ENCODE measurements around the gene ITPRIPL2. TPM values are rescaled to one million over a fixed set of nuclear protein-coding genes. Genes with fewer than 3 reads are reported as not detected.

The ITPRIPL2 gene
- polyA plus RNA-seq (2013, experiment 1 of 2) = 25.5 TPM
- polyA plus RNA-seq (2013, experiment 2 of 2) = 20.6 TPM

- WGBS, 2 experiments (ENCODE audit: insufficient coverage in 2 of 2) = 3 to 7% methylated on average over 27 to 51 of the region's 74 CpGs
- H3K4me1 ChIP-seq (ENCODE audit: control insufficient read depth, insufficient read depth, low read length, poor library complexity, severe bottlenecking) = peaks cover 44% of the 10 kb centered on the region
- H3K36me3 ChIP-seq (ENCODE audit: control insufficient read depth, insufficient read depth, low read length) = peaks cover 31% of the 10 kb centered on the region
- peak within 1 kb of the TSS; percentile 58 for H3K4me3 ChIP-seq (ENCODE audit: extremely low read depth, insufficient read depth, low read length, poor library complexity, severe bottlenecking)
- peak within 1 kb of the TSS; percentile 62 for H3K27ac ChIP-seq (ENCODE audit: low read depth, low read length, severe bottlenecking)
- H3K9me3 ChIP-seq (ENCODE audit: control insufficient read depth, low read length) = no peaks in the 10 kb centered on the region
Measured at GRCh38 chr16:19113577-19114358, at the start of gene ITPRIPL2. Gene ITPRIPL2 (plus strand): TSS chr16:19113964. CDS start chr16:19114462, 498 bp downstream.

GRCh38 chr16:19066988-19067348 lies 46.8 kb upstream of the ITPRIPL2 start:
- H3K4me1 ChIP-seq (ENCODE audit: control insufficient read depth, insufficient read depth, low read length, poor library complexity, severe bottlenecking) = no peaks in the 10 kb centered on the region
- H3K27ac ChIP-seq (ENCODE audit: low read depth, low read length, severe bottlenecking) = peak overlapping the region; percentile 100
- H3K9me3 ChIP-seq (ENCODE audit: control insufficient read depth, low read length) = no peaks in the 10 kb centered on the region
- peak overlapping the region; percentile 80 for H3K4me3 ChIP-seq (ENCODE audit: extremely low read depth, insufficient read depth, low read length, poor library complexity, severe bottlenecking)
- WGBS, 2 experiments (ENCODE audit: insufficient coverage in 2 of 2) = 79 to 83% methylated on average over 6 of the region's 9 CpGs
- H3K36me3 ChIP-seq (ENCODE audit: control insufficient read depth, insufficient read depth, low read length) = peaks cover 3% of the 10 kb centered on the region

GRCh38 chr16:19067349-19068236 lies 46.2 kb upstream of the ITPRIPL2 start, which contains the start of gene COQ7:
Gene COQ7 (plus strand): TSS chr16:19067614. CDS start chr16:19067665, 51 bp downstream.
- Histone ChIP-seq H3K36me3 (ENCODE audit: control insufficient read depth, insufficient read depth, low read length) (peaks cover 5% of the 10 kb centered on the region), H3K4me3 (ENCODE audit: extremely low read depth, insufficient read depth, low read length, poor library complexity, severe bottlenecking) (peak within 1 kb of the TSS; percentile 80), H3K4me1 (ENCODE audit: control insufficient read depth, insufficient read depth, low read length, poor library complexity, severe bottlenecking) (no peaks in the 10 kb centered on the region), H3K9me3 (ENCODE audit: control insufficient read depth, low read length) (no peaks in the 10 kb centered on the region), H3K27ac (ENCODE audit: low read depth, low read length, severe bottlenecking) (peak within 1 kb of the TSS; percentile 100)
- WGBS, 2 experiments (ENCODE audit: insufficient coverage in 2 of 2) = 0 to 1% methylated on average over 64 to 67 of the region's 68 CpGs

- Histone ChIP-seq H3K4me3 (ENCODE audit: extremely low read depth, insufficient read depth, low read length, poor library complexity, severe bottlenecking) (peak overlapping the region; percentile 80), H3K9me3 (ENCODE audit: control insufficient read depth, low read length) (no peaks in the 10 kb centered on the region), H3K36me3 (ENCODE audit: control insufficient read depth, insufficient read depth, low read length) (peaks cover 7% of the 10 kb centered on the region), H3K4me1 (ENCODE audit: control insufficient read depth, insufficient read depth, low read length, poor library complexity, severe bottlenecking) (no peaks in the 10 kb centered on the region), H3K27ac (ENCODE audit: low read depth, low read length, severe bottlenecking) (peak overlapping the region; percentile 100)
- 49 to 75% methylated on average over 11 to 14 of the region's 19 CpGs for WGBS, 2 experiments (ENCODE audit: insufficient coverage in 2 of 2)
Measured at GRCh38 chr16:19068237-19068815, 45.4 kb upstream of the ITPRIPL2 start.

- Histone ChIP-seq H3K4me1 (ENCODE audit: control insufficient read depth, insufficient read depth, low read length, poor library complexity, severe bottlenecking) (no peaks in the 10 kb centered on the region), H3K9me3 (ENCODE audit: control insufficient read depth, low read length) (no peaks in the 10 kb centered on the region), H3K36me3 (ENCODE audit: control insufficient read depth, insufficient read depth, low read length) (peaks cover 37% of the 10 kb centered on the region), H3K27ac (ENCODE audit: low read depth, low read length, severe bottlenecking) (no peak overlapping the region), H3K4me3 (ENCODE audit: extremely low read depth, insufficient read depth, low read length, poor library complexity, severe bottlenecking) (no peak overlapping the region)
- 84 to 87% methylated on average over 19 to 20 of the region's 21 CpGs for WGBS, 2 experiments (ENCODE audit: insufficient coverage in 2 of 2)
Measured at GRCh38 chr16:19071811-19072777, 41.7 kb upstream of the ITPRIPL2 start.

- no peak overlapping the region for H3K27ac ChIP-seq (ENCODE audit: low read depth, low read length, severe bottlenecking)
- H3K4me1 ChIP-seq (ENCODE audit: control insufficient read depth, insufficient read depth, low read length, poor library complexity, severe bottlenecking) = no peaks in the 10 kb centered on the region
- WGBS, 2 experiments (ENCODE audit: insufficient coverage in 2 of 2) = 89% methylated on average over 2 of the region's 3 CpGs; no CpG with 5 or more reads in 1 of the 2 experiments
- H3K4me3 ChIP-seq (ENCODE audit: extremely low read depth, insufficient read depth, low read length, poor library complexity, severe bottlenecking) = no peak overlapping the region
- peaks cover 40% of the 10 kb centered on the region for H3K36me3 ChIP-seq (ENCODE audit: control insufficient read depth, insufficient read depth, low read length)
- no peaks in the 10 kb centered on the region for H3K9me3 ChIP-seq (ENCODE audit: control insufficient read depth, low read length)
Measured at GRCh38 chr16:19073344-19073743, 40.4 kb upstream of the ITPRIPL2 start.

- no peaks in the 10 kb centered on the region for H3K9me3 ChIP-seq (ENCODE audit: control insufficient read depth, low read length)
- H3K4me1 ChIP-seq (ENCODE audit: control insufficient read depth, insufficient read depth, low read length, poor library complexity, severe bottlenecking) = no peaks in the 10 kb centered on the region
- H3K27ac ChIP-seq (ENCODE audit: low read depth, low read length, severe bottlenecking) = no peak overlapping the region
- 73 to 77% methylated on average over 5 to 6 of the region's 7 CpGs for WGBS, 2 experiments (ENCODE audit: insufficient coverage in 2 of 2)
- H3K36me3 ChIP-seq (ENCODE audit: control insufficient read depth, insufficient read depth, low read length) = peaks cover 45% of the 10 kb centered on the region
- H3K4me3 ChIP-seq (ENCODE audit: extremely low read depth, insufficient read depth, low read length, poor library complexity, severe bottlenecking) = no peak overlapping the region
Measured at GRCh38 chr16:19073863-19074262, 39.9 kb upstream of the ITPRIPL2 start.

GRCh38 chr16:19075511-19075910 lies 38.3 kb upstream of the ITPRIPL2 start:
- Histone ChIP-seq H3K36me3 (ENCODE audit: control insufficient read depth, insufficient read depth, low read length) (peaks cover 54% of the 10 kb centered on the region), H3K27ac (ENCODE audit: low read depth, low read length, severe bottlenecking) (no peak overlapping the region), H3K4me1 (ENCODE audit: control insufficient read depth, insufficient read depth, low read length, poor library complexity, severe bottlenecking) (no peaks in the 10 kb centered on the region), H3K9me3 (ENCODE audit: control insufficient read depth, low read length) (no peaks in the 10 kb centered on the region), H3K4me3 (ENCODE audit: extremely low read depth, insufficient read depth, low read length, poor library complexity, severe bottlenecking) (no peak overlapping the region)
- 89 to 100% methylated on average over 7 to 8 of the region's 12 CpGs for WGBS, 2 experiments (ENCODE audit: insufficient coverage in 2 of 2)

- Histone ChIP-seq H3K4me3 (ENCODE audit: extremely low read depth, insufficient read depth, low read length, poor library complexity, severe bottlenecking) (no peak overlapping the region), H3K27ac (ENCODE audit: low read depth, low read length, severe bottlenecking) (no peak overlapping the region), H3K9me3 (ENCODE audit: control insufficient read depth, low read length) (no peaks in the 10 kb centered on the region), H3K4me1 (ENCODE audit: control insufficient read depth, insufficient read depth, low read length, poor library complexity, severe bottlenecking) (no peaks in the 10 kb centered on the region), H3K36me3 (ENCODE audit: control insufficient read depth, insufficient read depth, low read length) (peaks cover 61% of the 10 kb centered on the region)
- 94 to 96% methylated on average over 4 to 5 of the region's 6 CpGs for WGBS, 2 experiments (ENCODE audit: insufficient coverage in 2 of 2)
Measured at GRCh38 chr16:19077879-19078278, 35.9 kb upstream of the ITPRIPL2 start.
